Endodermal cell (in vitro differentiated cells): Measurements from ENCODE around the gene NPLOC4. TPM values are rescaled to one million over a fixed set of nuclear protein-coding genes. Genes with fewer than 3 reads are reported as not detected.

Experiments
- DNase-seq: peaks from one replicate; pipeline ENCODE4 v3.0.0-alpha.2; 2017
- H3K27ac ChIP-seq: 2 replicates; pipeline ENCODE4 v1.5.1; 2013; ENCODE audit warnings: mild to moderate bottlenecking, low read depth, low read length, moderate library complexity
- H3K27me3 ChIP-seq: 2 replicates; pipeline ENCODE4 v1.6.1; 2013; ENCODE audit warnings: mild to moderate bottlenecking, low read length, moderate library complexity; ENCODE audit not compliant: insufficient read depth, control insufficient read depth, poor library complexity, severe bottlenecking
- H3K36me3 ChIP-seq: 2 replicates; pipeline ENCODE4 v1.7.0; 2013; ENCODE audit warnings: mild to moderate bottlenecking, low read length, moderate library complexity; ENCODE audit not compliant: control insufficient read depth, insufficient read depth
- H3K4me1 ChIP-seq: one replicate; pipeline ENCODE4 v1.7.0; 2013; ENCODE audit warnings: low read length; ENCODE audit not compliant: control insufficient read depth, insufficient read depth
- H3K4me3 ChIP-seq: 2 replicates; pipeline ENCODE4 v1.5.1; 2013; ENCODE audit warnings: mild to moderate bottlenecking, low read length, moderate library complexity
- H3K9ac ChIP-seq: 2 replicates; pipeline ENCODE4 v1.6.1; 2013; ENCODE audit warnings: mild to moderate bottlenecking, low read length, moderate library complexity; ENCODE audit not compliant: poor library complexity, severe bottlenecking; ENCODE audit errors: extremely low read depth
- H3K9me3 ChIP-seq: 2 replicates; pipeline ENCODE4 v1.6.1; 2013; ENCODE audit warnings: mild to moderate bottlenecking, low read length, moderate library complexity; ENCODE audit not compliant: control insufficient read depth
- H3K27ac Mint-ChIP-seq: 2 replicates; pipeline ENCODE4 v1.8.0; 2020; ENCODE audit warnings: mixed read lengths
- H3K27me3 Mint-ChIP-seq: 2 replicates; pipeline ENCODE4 v1.8.0; 2021; ENCODE audit warnings: mild to moderate bottlenecking, mixed read lengths; ENCODE audit not compliant: insufficient read depth
- H3K36me3 Mint-ChIP-seq: 2 replicates; pipeline ENCODE4 v1.8.0; 2020; ENCODE audit warnings: low read depth, mixed read lengths
- H3K4me1 Mint-ChIP-seq: 2 replicates; pipeline ENCODE4 v1.8.0; 2020; ENCODE audit warnings: mixed read lengths
- H3K4me3 Mint-ChIP-seq: 2 replicates; pipeline ENCODE4 v1.8.0; 2020; ENCODE audit warnings: mild to moderate bottlenecking, moderate library complexity, mixed read lengths
- H3K9me3 Mint-ChIP-seq: 2 replicates; pipeline ENCODE4 v1.8.0; 2020; ENCODE audit warnings: mild to moderate bottlenecking, mixed read lengths
- WGBS, 2 experiments: methylation state at CpG; one replicate each; pipeline versions ENCODE4 v1.1.5 to v1.1.7; 2013; ENCODE audit warnings: missing lambda C conversion rate in 2 of 2, mixed read lengths in 1 of 2; ENCODE audit not compliant: insufficient coverage in 1 of 2, insufficient read length in 1 of 2; 5-methylcytosine and 5-hydroxymethylcytosine counted together
- total RNA-seq, 2 donors: library from RNA; stranded (reverse); fragmentation: NEBNext Ultra II Directional in 1 of 2; extraction: Animal tissue kit (Norgen Biotek cat#: 25700) in 1 of 2; gene quantifications; 2 replicates in 1 of 2; 3 replicates in 1 of 2; pipeline ENCODE4 v1.2.1, GENCODE V29; 2021
- TF ChIP-seq, protein P1 (sequence below): fragments of 200-600 bp; sonication (generic); conservative IDR thresholded peaks from 2 replicates; pipeline ENCODE4 v1.5.0; 2021; ENCODE audit warnings: antibody characterized with exemption, mild to moderate bottlenecking

The NPLOC4 gene
- total RNA-seq, 2 donors from 2014 or later = 113 to 118 TPM

DNA sequence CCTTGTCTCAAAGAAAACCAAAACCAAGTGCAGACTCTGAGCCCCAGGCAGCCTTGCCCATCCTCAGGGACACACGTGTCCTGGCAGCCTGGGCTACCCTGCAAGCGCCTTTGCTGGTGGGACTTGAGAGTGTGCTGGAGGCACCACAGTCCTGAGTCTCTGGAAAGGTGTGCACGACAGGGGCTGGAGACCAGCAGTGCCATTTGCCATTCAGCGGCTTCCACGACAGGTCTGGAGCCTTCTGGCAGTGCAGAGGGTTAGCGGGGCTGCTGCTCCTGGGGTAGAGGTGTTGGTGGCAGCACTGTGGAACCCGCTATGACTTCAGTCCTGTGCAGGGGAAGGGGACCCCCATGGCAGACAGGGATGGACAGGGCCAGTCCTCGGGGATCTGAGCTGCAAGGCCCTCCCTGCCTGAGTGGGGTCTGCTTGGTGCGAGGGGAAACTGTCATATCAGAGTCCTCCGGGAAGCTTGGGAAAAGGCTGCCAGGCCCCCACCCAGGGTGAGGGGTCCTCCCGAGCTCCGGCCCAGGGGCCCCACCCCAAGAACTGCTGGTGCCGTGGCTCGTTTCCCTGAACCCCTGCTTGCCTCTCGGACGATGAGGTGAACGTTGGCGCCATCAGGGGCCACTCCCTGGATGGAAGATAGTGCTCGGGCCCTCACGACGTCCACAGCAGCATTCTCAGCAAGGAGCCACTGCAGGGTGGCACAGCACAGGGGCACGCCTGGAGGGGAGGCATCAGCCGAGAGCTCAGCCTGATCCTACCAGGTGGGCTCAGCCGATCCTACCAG lies 91.6 kb downstream of the NPLOC4 start:
- no peaks in the 10 kb centered on the region for H3K27me3 Mint-ChIP-seq

GRCh38 chr17:81544281-81544974 lies 92.5 kb downstream of the NPLOC4 start:
- H3K9me3 ChIP-seq = no peaks in the 10 kb centered on the region
- Mint-ChIP-seq H3K36me3 (peaks cover 28% of the 10 kb centered on the region), H3K27me3 (no peaks in the 10 kb centered on the region), H3K9me3 (no peaks in the 10 kb centered on the region), H3K27ac (no peak overlapping the region), H3K4me3 (no peak overlapping the region), H3K4me1 (no peaks in the 10 kb centered on the region)
- no peak overlapping the region for H3K27ac ChIP-seq
- no peak for DNase-seq
- no peak overlapping the region for H3K9ac ChIP-seq
- no peaks in the 10 kb centered on the region for H3K4me1 ChIP-seq
- TF ChIP-seq, protein P1, sequence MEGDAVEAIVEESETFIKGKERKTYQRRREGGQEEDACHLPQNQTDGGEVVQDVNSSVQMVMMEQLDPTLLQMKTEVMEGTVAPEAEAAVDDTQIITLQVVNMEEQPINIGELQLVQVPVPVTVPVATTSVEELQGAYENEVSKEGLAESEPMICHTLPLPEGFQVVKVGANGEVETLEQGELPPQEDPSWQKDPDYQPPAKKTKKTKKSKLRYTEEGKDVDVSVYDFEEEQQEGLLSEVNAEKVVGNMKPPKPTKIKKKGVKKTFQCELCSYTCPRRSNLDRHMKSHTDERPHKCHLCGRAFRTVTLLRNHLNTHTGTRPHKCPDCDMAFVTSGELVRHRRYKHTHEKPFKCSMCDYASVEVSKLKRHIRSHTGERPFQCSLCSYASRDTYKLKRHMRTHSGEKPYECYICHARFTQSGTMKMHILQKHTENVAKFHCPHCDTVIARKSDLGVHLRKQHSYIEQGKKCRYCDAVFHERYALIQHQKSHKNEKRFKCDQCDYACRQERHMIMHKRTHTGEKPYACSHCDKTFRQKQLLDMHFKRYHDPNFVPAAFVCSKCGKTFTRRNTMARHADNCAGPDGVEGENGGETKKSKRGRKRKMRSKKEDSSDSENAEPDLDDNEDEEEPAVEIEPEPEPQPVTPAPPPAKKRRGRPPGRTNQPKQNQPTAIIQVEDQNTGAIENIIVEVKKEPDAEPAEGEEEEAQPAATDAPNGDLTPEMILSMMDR = no peak
- WGBS, 2 experiments = 83 to 99% methylated on average over 13 to 16 of the region's 16 CpGs
- no peaks in the 10 kb centered on the region for H3K27me3 ChIP-seq
- peaks cover 19% of the 10 kb centered on the region for H3K36me3 ChIP-seq
- H3K4me3 ChIP-seq = no peak overlapping the region

More for the DNA sequence above, 91.6 kb downstream of the NPLOC4 start:
- TF ChIP-seq, protein P1 = no peak
- H3K4me3 Mint-ChIP-seq = no peak overlapping the region
- Histone ChIP-seq H3K27ac (no peak overlapping the region), H3K9ac (no peak overlapping the region), H3K27me3 (no peaks in the 10 kb centered on the region), H3K36me3 (peaks cover 26% of the 10 kb centered on the region), H3K4me3 (no peak overlapping the region), H3K9me3 (no peaks in the 10 kb centered on the region), H3K4me1 (no peaks in the 10 kb centered on the region)
- H3K36me3 Mint-ChIP-seq = peaks cover 37% of the 10 kb centered on the region
- DNase-seq = no peak
- no peaks in the 10 kb centered on the region for H3K4me1 Mint-ChIP-seq
- no peaks in the 10 kb centered on the region for H3K9me3 Mint-ChIP-seq
- 87 to 89% methylated on average over 15 to 24 of the region's 24 CpGs for WGBS, 2 experiments
- H3K27ac Mint-ChIP-seq = no peak overlapping the region

GRCh38 chr17:81543756-81544155 lies 93.2 kb downstream of the NPLOC4 start:
- H3K4me3 ChIP-seq = no peak overlapping the region
- Mint-ChIP-seq H3K27me3 (no peaks in the 10 kb centered on the region), H3K27ac (no peak overlapping the region), H3K4me3 (no peak overlapping the region), H3K9me3 (no peaks in the 10 kb centered on the region), H3K36me3 (peaks cover 23% of the 10 kb centered on the region), H3K4me1 (no peaks in the 10 kb centered on the region)
- H3K9ac ChIP-seq = no peak overlapping the region
- H3K27me3 ChIP-seq = no peaks in the 10 kb centered on the region
- H3K36me3 ChIP-seq = peaks cover 19% of the 10 kb centered on the region
- 90 to 96% methylated on average over 2 to 15 of the region's 15 CpGs for WGBS, 2 experiments
- TF ChIP-seq, protein P1 = no peak
- no peaks in the 10 kb centered on the region for H3K4me1 ChIP-seq
- H3K9me3 ChIP-seq = no peaks in the 10 kb centered on the region
- DNase-seq = no peak
- no peak overlapping the region for H3K27ac ChIP-seq
